Right lobe of liver (tissue), 4 donors: Measurements from ENCODE around the gene INO80.
"Not testable (repeated sequence)": the region's sequence is repeated elsewhere in the genome, so short reads cannot be mapped to it uniquely, and the experiment has no call there.

ENCODE experiments used
- POLR2A ChIP-seq: fragments of 450-650 bp; IDR thresholded peaks from one replicate; pipeline ENCODE4 v1.6.1; 2017; ENCODE audit warnings: antibody characterized with exemption, mild to moderate bottlenecking
- TF ChIP-seq, protein P1 (sequence below), 4 donors: fragments of 200-600 bp in 3 of 4; fragments of 450-650 bp in 1 of 4; IDR thresholded peaks; one replicate each; pipeline versions ENCODE4 v1.5.1 to v1.8.0; 2016 to 2022; ENCODE audit warnings: antibody characterized with exemption in 4 of 4, mild to moderate bottlenecking in 2 of 4
- donor health status: DM: no; HTN: no; CAD: no.
- donor health status: DM: no; HTN: no; CAD: no.
- donor health status: DM: no; HTN: yes; CAD: no.

DNA sequence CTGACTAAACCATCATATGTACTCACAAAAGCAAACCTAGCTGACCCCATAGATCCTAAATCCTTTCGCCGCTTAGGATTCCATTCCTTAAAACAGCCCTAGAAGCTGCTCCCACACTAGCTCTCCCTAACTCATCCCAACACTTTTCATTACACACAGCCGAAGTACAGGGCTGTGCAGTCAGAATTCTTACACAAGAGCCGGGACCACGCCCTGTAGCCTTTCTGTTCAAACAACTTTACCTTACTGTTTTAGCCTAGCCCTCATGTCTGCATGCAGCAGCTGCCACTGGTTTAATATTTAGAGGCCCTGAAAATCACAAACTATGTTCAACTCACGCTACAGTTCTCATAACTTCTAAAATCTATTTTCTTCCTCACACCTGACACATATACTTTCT is 19.5 kb upstream of the INO80 start:
- TF ChIP-seq, protein P1, sequence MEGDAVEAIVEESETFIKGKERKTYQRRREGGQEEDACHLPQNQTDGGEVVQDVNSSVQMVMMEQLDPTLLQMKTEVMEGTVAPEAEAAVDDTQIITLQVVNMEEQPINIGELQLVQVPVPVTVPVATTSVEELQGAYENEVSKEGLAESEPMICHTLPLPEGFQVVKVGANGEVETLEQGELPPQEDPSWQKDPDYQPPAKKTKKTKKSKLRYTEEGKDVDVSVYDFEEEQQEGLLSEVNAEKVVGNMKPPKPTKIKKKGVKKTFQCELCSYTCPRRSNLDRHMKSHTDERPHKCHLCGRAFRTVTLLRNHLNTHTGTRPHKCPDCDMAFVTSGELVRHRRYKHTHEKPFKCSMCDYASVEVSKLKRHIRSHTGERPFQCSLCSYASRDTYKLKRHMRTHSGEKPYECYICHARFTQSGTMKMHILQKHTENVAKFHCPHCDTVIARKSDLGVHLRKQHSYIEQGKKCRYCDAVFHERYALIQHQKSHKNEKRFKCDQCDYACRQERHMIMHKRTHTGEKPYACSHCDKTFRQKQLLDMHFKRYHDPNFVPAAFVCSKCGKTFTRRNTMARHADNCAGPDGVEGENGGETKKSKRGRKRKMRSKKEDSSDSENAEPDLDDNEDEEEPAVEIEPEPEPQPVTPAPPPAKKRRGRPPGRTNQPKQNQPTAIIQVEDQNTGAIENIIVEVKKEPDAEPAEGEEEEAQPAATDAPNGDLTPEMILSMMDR (IDR thresholded peaks at IDR 0.05) = not testable (repeated sequence)
- not testable (repeated sequence) for TF ChIP-seq POLR2A
